HUDEP-2 (cell line): ENCODE results near the gene NUFIP2.
"Not testable (repeated sequence)": the region's sequence is repeated elsewhere in the genome, so short reads cannot be mapped to it uniquely, and the experiment has no call there.

Experiments
- DNase-seq, 76 experiments: peaks; one replicate each; lab custom pipeline; 2025; ENCODE audit not compliant: unreplicated experiment in 76 of 76; lab: John Stamatoyannopoulos, UW

The NUFIP2 gene

GRCh38 chr17:29293890-29294579 lies at the start of gene NUFIP2:
Gene NUFIP2, minus strand, starts transcription at chr17:29294148. Its CDS starts 89 bp downstream, at chr17:29294059.
- peak; percentile 62 to 98 (median 96) for DNase-seq

GRCh38 chr17:29342158-29342765 lies 48.3 kb upstream of the NUFIP2 start:
- no peak for DNase-seq

- DNase-seq: no peak
Observed at GRCh38 chr17:29341726-29342125, 47.8 kb upstream of the NUFIP2 start.

GRCh38 chr17:29339016-29339415 lies 45.1 kb upstream of the NUFIP2 start:
- not testable (repeated sequence) for DNase-seq

- no peak for DNase-seq
Observed at GRCh38 chr17:29331708-29332085, 37.7 kb upstream of the NUFIP2 start.

GRCh38 chr17:29331075-29331707 lies 37.2 kb upstream of the NUFIP2 start:
- no peak for DNase-seq

GRCh38 chr17:29327412-29327811 lies 33.5 kb upstream of the NUFIP2 start:
- DNase-seq: no peak

GRCh38 chr17:29326023-29326813 lies 32.3 kb upstream of the NUFIP2 start:
- DNase-seq: no peak

GRCh38 chr17:29322363-29322762 lies 28.4 kb upstream of the NUFIP2 start:
- DNase-seq: no peak

GRCh38 chr17:29303386-29303785 lies 9.4 kb upstream of the NUFIP2 start:
- no peak for DNase-seq

GRCh38 chr17:29299031-29299430 lies 5.1 kb upstream of the NUFIP2 start:
- DNase-seq: no peak

GRCh38 chr17:29295420-29295819 lies 1.5 kb upstream of the NUFIP2 start:
- DNase-seq: no peak

GRCh38 chr17:29294580-29294900 lies 592 bp upstream of the NUFIP2 start:
- DNase-seq: peak in 2 of 76 experiments; percentile 36 to 54

GRCh38 chr17:29292992-29293889 lies 707 bp downstream of the NUFIP2 start:
- peak in 56 of 76 experiments; percentile 2 to 68 (median 42) for DNase-seq

GRCh38 chr17:29292071-29292991 lies 1.6 kb downstream of the NUFIP2 start:
- peak in 68 of 76 experiments; percentile 7 to 72 (median 50) for DNase-seq

- peak in 35 of 76 experiments; percentile 2 to 73 (median 43) for DNase-seq
Observed at GRCh38 chr17:29291163-29291752, 2.7 kb downstream of the NUFIP2 start.

- DNase-seq: no peak
Observed at GRCh38 chr17:29289852-29290251, 4.1 kb downstream of the NUFIP2 start.

- no peak for DNase-seq
Observed at GRCh38 chr17:29283961-29284360, 10.0 kb downstream of the NUFIP2 start.

GRCh38 chr17:29283496-29283895 lies 10.5 kb downstream of the NUFIP2 start:
- DNase-seq: no peak
